Fibroblast of gingiva (primary cell): ENCODE results near the gene ILF2.
"Not testable (repeated sequence)": the region's sequence is repeated elsewhere in the genome, so short reads cannot be mapped to it uniquely, and the experiment has no call there.

Experiments
- DNase-seq: peaks from one replicate; pipeline ENCODE4 v3.0.0-alpha.2; 2011; ENCODE audit warnings: low read depth

The ILF2 gene

GRCh38 chr1:153649137-153649862, 21.5 kb downstream of the ILF2 start:
- no peak for DNase-seq

DNA sequence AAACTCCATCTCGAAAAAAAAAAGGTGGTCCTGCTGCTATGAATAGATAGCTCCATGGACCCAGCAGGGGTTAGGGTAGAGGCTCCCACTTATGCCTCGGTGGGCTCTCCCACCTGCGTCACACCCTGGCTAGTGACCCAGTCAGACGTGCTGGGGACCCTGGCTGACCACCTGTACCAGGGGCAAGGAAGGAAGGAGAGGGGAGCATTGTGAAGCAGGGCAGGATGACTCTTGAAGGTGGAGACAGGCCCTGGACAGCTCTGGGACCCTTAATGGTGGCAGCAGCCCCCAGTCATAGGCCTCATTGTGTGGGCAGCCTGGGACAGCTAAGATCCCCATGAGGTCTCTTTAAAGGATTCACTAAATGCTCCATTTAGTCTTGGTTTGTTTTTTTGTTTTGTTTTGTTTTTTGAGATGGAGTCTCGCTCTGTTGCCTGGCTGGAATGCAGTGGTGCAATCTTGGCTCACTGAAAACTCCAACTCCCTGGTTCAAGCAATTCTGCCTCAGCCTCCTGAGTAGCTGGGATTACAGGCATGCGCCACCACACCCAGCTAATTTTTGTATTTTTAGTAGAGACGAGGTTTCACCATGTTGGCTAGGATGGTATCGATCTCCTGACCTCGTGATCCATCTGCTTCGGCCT, 22.7 kb downstream of the ILF2 start:
- DNase-seq = peak; percentile 65

GRCh38 chr1:153647346-153647714, 23.5 kb downstream of the ILF2 start:
- no peak for DNase-seq

DNA sequence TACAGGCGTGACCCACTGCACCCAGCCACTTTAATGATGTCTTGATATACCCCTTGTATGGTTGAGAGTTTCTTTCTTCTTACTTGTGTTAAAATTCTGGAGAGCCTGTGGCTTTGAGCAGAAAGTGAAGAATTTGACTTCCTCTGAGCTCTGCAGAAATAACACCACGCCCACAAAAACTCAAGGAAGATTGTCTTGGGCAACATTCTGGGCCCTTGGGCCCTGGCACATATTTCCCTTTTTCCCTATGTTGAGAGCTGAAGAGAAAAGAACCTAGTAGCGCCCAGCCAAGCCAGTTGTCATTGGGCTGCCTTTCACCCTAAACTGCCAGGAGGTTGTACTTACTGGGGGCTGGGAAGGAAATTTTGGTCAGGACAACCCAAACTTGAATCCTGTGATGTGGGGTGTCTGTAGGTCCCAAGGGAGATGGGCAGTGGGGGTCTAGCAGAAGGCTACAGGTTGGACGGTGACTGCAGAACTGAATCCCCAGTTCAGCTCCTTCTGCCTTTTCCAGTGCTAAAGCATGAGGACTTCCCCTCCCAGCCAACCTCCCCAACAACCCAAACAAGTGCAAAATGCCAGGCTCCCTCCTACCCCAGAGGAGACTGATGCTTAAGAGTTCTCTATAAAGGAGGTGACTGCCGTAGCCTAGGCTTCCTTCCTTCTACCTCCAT, 24.0 kb downstream of the ILF2 start:
- DNase-seq = peak; percentile 52

- DNase-seq = no peak
Measured at GRCh38 chr1:153643816-153644215, 27.0 kb downstream of the ILF2 start.

DNA sequence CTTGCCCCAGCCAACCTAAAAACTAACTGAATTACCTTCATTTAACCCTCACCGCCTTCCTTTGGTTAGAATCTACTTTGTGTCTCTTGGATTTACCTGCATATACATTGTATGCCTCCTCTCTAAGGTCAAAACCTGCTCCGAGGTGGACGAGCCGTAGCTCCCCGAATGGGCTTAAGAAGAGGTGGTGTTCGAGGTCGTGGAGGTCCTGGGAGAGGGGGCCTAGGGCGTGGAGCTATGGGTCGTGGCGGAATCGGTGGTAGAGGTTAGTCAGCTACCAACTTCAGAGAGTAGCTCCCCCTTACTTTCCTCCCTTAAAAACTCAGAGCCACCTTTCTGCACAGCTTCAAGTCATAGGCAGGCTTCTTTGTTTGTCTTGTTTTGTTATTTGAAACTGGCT, 27.7 kb downstream of the ILF2 start:
- no peak for DNase-seq

DNA sequence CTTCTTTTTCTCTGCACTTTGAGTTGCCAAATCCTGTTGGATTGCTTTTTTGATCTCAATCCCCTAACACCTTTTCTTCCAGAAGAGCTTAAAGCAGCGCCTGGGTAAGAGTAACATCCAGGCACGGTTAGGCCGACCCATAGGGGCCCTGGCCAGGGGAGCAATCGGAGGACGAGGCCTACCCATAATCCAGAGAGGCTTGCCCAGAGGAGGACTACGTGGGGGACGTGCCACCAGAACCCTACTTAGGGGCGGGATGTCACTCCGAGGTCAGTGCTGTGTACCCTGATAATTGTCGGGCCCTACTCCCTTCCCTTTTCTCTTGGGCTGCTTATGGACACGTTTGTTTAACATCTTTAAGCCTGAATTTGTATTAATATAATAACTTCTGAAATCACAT, 28.6 kb downstream of the ILF2 start:
- DNase-seq = no peak

GRCh38 chr1:153640861-153641260, 29.9 kb downstream of the ILF2 start:
- no peak for DNase-seq

- not testable (repeated sequence) for DNase-seq
Measured at GRCh38 chr1:153640213-153640612, 30.6 kb downstream of the ILF2 start.

DNA sequence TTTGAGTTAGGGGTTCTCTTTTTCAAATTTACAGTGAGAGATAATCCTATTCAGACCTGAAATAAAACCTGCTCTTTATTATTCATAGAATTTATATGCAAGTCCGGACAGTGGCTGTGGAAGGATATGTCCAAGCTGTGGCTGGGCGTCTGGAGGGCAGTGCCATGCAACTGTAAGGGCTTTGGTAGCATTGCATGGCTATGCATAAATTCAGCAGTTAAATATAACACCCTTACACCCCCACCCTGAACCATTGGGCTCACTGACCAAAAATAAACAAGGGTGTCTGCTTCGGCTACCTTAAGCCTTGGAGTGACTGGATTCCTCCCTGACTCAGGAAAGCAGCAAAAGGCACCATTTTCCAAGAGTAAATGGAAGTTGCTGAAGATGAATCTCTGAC, 31.5 kb downstream of the ILF2 start:
- DNase-seq = no peak

- DNase-seq = no peak
Measured at GRCh38 chr1:153638261-153638660, 32.5 kb downstream of the ILF2 start.

GRCh38 chr1:153636312-153636711, 34.5 kb downstream of the ILF2 start:
- DNase-seq = no peak

DNA sequence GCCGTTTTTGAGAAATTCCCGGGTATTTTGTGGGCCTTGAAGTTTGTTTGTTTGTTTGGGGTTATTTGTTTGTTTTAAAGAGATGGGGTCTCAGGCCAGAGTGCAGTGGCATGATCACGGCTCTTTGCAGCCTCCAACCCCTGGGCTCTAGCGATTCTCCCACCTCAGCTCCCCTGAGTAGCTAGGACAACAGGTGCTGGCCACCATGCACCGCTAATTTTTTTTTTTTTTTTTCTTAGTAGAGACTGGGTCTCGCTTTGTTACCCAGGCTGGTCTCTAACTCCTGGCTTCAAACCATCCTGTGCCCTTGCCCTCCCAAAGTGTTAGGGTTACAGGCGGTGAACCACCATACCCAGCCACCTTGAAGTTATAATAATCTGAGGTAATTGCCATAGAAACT, 34.9 kb downstream of the ILF2 start:
- DNase-seq = no peak

- peak; percentile 98 for DNase-seq
Measured at GRCh38 chr1:153633754-153634665, 36.8 kb downstream of the ILF2 start, which contains the start of gene CHTOP. TSS of gene CHTOP (plus strand) at chr1:153634066. CDS start at chr1:153636589, 2,523 bp downstream.

DNA sequence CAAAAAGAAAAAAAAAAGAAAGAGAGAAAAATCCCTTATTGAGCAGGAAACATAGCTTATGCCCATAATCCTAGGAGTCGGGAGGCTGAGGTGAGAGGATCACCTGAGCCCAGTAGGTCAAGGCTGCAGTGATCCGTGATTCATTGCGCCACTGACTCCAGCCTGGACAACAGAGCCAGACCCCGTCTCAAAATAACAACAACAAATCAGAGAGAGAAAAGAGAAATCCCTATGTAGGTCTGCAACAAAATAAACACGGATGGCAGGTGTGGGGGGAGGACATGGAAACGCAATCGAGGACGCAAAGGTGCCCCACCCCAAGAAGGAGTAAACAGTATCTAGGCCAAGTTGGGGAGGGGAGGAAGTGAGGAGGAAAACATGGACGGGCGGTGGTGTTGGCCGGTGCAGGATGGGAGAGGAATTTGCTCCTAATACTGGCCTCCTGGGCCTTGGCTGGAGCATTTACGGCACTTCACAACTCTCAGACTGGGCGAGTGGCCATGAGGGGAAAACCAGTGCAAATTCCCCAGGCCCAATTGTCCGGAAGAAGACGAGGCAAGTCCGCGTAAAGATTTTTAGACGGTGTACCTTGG, 37.5 kb downstream of the ILF2 start:
- no peak for DNase-seq

DNA sequence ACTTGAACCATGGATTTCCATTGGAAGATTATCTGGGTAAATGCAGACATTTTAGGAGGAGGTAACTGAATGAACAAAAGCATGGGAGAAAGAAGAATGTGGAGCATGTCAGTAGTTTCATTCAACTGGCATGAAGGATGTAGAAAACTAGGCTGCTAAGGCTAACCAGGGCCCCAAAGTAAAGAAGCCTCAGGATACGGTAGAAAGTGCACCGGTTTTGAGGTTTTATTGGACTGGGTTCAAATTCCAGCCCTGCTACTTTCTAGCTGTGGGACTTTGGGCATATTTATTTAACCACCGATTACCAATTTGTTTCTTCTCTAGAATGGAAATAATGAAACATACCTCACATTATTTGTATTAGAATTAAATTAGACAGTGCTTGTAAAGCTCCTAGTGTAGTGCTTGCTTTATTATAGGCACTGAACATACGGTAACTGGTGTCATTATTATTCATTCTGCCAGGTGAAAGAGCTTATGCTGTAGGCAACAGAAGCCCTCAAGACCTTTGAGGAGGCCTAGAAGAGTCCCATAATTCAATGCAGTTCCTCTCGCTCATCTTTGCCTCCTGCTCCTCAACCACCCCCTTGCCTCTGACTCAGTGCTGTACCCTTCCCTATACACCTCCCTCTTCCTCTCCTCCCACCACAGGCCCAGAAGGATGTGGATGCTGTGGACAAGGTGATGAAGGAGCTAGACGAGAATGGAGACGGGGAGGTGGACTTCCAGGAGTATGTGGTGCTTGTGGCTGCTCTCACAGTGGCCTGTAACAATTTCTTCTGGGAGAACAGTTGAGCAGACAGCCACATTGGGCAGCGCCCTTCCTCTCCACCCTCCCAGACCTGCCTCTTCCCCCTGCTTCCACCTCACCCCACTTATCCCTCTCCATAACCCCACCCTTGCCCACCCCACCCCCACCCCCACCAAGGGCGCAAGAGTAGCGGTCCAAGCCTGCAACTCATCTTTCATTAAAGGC, 39.5 kb downstream of the ILF2 start:
- DNase-seq = no peak

- no peak for DNase-seq
Measured at GRCh38 chr1:153630384-153630783, 40.4 kb downstream of the ILF2 start.

GRCh38 chr1:153629971-153630370, 40.8 kb downstream of the ILF2 start:
- DNase-seq = no peak

DNA sequence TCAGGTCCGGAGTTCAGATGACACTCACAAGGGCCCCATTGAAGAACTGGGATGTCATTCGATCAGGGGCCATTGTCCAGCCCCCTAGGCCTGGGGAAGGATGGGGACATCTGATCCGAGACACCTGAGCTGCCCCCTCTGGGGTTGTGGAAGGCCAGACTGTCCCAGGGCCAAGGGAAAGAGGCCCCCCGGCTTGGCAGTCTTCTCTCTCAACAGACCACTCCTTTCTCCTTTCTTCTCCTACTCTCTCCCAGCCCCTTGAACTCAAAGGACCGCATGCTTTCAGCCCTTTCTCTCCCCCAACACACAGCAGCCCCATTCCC, 41.5 kb downstream of the ILF2 start:
- DNase-seq = no peak

- no peak for DNase-seq
Measured at GRCh38 chr1:153628638-153629342, 42.0 kb downstream of the ILF2 start.
